NCI-H1694 (cell line): Measurements from ENCODE around the gene NAT8.
"Not testable (repeated sequence)": the region's sequence is repeated elsewhere in the genome, so short reads cannot be mapped to it uniquely, and the experiment has no call there.

ENCODE experiments used
- DNase-seq: peaks from one replicate; lab custom pipeline; 2025; lab: John Stamatoyannopoulos, UW

The NAT8 gene

GRCh38 chr2:73642338-73643018 lies at the start of gene NAT8:
NAT8 (minus strand) TSS chr2:73642422; CDS start chr2:73641628, 794 bp downstream.
- DNase-seq, result no peak

DNA sequence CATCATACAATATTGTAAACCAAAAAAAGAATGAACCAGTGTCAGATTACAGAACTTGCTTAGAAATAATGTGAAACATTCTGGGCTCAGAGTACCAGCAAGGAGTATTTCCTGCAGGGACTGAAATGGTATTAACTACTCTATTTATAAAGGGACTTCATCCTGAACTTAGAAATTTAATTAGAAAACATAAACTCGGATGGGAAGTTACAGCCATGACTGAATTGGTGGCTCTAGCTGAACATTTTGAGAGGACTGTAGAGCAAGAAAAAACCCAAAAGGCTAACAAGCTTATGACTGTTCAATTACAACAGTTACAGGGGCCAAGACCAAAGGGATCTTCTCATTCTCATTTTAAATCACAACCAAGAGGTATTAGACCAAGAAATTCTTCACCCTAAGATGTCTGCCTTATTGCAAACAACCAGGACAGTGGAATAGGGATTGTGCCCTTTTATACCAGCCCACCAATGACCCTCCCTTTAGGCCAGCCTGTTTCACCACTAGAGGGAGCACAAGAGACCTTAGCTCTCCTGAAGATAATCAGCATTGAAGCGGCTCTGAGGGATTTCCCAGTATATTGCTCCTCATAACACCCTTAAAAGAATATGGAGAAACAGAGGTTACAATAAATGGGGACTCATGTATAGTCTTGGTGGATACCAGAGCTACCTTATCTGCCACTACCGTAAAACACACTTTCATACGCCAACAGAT lies 48.3 kb upstream of the NAT8 start:
- DNase-seq, result peak; percentile 64

DNA sequence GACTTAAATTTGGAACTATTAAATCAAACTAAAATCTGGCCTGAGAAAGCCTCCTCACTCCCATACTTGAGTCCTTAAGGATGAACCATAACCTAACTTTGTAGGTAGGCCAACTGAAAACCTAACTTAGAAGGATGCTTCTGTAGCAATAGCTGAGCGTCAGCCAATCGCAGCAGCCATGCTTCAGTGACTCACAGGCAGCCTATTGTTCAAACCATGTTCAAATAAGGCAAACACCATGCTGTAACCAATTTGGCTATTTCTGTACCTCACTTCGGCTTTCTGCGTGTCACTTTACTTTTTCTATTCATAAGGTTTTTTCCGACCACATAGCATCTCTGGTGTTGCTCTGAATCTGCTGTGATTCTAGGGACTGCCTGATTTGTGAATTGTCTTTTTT lies 46.3 kb upstream of the NAT8 start:
- DNase-seq, result not testable (repeated sequence)

- DNase-seq, result no peak
These were observed 43.7 kb upstream of the NAT8 start for GRCh38 chr2:73685764-73686438.

GRCh38 chr2:73684905-73685304 lies 42.7 kb upstream of the NAT8 start:
- DNase-seq, result not testable (repeated sequence)

DNA sequence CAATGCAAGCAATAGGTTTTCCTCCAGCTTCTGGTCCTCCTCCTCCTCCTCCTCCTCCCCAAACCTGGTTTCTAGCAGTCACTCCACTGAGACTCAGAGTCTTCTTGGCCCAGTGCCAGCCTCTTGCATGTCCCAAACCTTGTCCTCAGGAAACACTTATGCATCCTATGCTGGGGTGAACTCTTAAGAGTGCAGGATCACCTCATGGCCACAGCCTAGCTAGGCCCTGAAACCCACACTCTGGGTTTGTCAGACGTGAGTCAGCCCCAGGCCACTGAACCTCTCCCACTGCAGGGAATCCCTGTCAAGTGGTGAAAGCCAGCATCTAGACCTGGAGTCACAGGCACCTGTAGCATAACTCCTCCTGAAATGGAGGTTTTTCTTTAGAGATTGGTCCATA lies 42.1 kb upstream of the NAT8 start:
- not testable (repeated sequence) for DNase-seq

DNA sequence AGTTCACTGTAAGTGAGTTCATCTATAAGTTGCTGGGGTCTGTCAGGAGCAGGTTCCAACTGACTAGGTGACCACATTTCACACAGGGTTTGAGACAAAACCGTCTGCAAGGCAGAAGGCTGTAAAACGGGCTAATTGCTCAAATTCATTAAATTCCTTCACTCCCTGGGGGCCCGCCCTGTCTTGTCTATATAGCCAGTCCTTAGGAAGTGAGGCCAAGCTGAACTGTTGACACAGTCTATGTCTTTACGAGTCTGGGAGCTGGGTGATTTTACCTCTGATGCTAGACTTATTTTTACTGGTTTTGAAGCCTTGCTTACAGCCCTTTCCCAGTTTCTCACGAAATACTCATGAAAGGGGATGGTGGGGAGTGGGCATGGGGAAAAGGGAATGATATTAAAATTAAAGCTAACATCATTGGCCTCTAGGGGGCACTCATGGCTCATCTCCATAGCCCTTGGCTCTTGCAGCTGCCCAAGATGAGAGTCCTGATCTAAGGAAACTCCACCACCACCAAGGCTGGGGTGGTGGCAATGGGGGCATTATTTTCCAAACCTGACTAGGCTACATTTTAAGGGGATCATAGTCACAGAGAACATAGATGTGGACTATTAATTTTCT lies 37.8 kb upstream of the NAT8 start:
- peak; percentile 65 for DNase-seq

DNA sequence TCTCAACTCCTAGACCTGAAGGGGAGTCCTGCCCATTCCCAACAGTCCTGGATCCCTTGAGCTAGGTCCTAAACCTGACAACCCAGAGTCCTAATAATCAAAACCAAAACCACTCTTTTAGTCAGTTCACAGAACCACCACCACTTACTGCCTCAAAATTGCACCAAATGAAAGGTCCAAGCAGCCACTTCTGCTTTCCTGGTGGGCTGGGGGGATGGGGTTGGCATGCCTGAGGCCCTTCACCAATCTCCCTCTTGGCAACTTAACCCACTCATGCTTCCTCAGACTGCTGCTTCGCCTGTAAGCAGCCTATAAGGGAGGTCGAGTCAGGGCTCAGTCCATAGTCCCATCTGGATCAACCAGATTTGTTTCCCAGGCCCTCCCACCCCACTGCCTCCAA lies 37.0 kb upstream of the NAT8 start:
- DNase-seq, result not testable (repeated sequence)

- not testable (repeated sequence) for DNase-seq
These were observed 35.8 kb upstream of the NAT8 start for GRCh38 chr2:73678008-73678407.

DNA sequence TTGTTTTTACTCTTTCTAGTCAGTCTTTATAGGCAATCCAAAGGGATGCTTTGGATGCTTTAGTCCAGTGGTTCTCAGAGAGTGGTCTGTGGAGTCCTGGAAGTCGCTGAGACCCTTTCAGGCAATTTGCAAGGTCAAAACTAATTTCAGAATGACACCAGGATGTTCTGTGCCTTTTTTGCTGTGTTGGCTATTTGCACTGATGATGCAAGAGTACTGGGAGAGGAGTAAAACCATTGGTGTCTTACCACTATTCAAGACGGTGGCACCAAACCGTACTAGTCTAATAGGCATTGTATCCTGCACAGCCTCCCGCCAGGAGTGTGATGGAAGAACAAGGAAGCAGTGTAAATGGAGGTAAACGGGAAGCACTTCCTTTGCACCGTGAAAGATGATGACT lies 34.0 kb upstream of the NAT8 start:
- DNase-seq, result not testable (repeated sequence)

- not testable (repeated sequence) for DNase-seq
These were observed 32.5 kb upstream of the NAT8 start for GRCh38 chr2:73674696-73675157.

DNA sequence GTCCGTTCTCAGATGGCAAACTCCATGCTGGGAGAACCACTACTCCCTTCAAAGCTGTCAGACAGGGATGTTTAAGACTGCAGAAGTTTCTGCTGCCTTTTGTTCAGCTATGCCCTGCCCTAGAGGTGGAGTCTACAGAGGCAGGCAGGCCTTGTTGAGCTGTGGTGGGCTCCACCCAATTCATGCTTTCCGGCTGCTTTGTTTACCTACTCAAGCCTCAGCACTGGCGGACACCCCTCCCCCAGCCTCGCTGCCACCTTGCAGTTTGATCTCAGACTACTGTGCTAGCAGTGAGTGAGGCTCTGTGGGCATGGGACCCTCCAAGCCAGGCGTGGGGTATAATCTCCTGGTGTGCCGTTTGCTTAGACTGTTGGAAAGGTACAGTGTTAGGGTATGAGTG lies 27.8 kb upstream of the NAT8 start:
- not testable (repeated sequence) for DNase-seq

- not testable (repeated sequence) for DNase-seq
These were observed 25.0 kb upstream of the NAT8 start for GRCh38 chr2:73667239-73667638.

GRCh38 chr2:73654175-73654574 lies 12.0 kb upstream of the NAT8 start:
- DNase-seq, result no peak

DNA sequence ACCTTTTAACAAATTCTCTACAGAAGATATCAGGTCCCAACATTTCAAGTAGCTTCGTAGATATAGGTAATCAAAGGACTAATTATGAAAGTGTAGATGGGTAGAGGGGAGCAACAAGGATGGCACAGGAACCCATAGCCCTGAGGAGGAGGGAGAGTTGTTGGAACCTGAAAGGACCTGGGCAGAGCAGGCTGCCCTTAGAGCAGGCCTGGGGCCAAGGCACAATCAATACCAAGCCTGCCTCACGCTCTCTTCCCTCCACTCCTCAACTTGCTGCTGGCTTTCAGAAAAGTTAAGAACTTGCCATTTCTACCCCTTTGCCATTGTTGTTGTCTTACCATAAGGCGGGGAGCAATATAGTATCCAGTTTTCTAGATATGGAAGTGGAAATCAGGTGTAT lies 10.1 kb upstream of the NAT8 start:
- no peak for DNase-seq

- DNase-seq, result no peak
These were observed 9.5 kb upstream of the NAT8 start for GRCh38 chr2:73651591-73652230.

DNA sequence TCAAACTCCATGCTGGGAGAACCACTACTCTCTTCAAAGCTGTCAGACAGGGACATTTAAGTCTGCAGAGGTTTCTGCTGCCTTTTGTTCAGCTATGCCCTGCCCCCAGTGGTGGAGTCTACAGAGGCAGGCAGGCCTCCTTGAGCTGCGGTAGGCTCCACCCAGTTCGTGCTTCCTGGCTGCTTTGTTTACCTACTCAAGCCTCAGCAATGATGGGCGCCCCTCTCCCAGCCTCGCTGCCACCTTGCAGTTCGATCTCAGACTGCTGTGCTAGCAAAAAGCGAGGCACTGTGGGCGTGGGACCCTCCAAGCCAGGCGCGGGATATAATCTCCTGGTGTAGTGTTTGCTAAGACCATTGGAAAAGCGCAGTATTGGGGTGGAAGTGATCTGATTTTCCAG lies 5.5 kb upstream of the NAT8 start:
- DNase-seq, result not testable (repeated sequence)

- DNase-seq, result no peak
These were observed 507 bp downstream of the NAT8 start for GRCh38 chr2:73641767-73642062.

DNA sequence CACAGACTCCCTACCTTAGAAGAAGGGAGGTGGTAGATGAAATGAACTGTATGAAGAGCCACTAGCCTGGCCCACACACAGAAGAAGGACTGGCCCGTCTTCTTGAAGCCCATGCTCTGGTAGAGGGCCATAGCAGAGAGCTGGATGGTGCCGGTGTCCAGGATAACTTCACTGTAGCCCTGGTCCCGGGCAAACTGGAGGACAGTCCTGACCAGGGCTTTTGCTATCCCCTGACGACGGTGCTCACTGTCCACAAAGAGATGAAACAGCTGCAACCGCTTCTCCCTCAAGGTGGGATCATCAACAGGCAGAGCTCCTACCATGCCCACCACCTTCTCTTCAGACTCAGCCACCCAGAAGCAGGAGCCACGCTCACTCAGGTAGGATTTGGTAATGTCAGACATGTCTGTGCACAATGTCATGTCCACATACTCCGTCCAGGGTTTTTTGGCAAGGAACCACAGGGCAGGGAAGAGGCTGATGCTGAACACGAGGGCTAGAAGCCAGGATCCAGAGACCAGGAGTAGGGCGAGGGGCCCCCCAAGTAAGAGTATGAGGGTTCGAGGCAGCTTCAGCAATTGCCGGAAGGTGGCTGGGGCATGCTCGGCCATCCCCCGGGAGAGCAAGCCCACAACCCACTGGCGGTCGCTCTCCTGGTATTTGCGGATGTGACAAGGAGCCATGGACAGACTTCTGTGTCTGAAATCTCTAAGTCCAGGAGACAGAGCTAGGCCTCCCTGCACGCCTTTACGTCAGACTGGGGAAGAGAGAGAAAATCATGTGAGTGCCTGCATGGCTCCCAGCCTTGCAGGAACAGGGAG lies 1.1 kb downstream of the NAT8 start:
- no peak for DNase-seq

GRCh38 chr2:73640511-73640911 lies 1.7 kb downstream of the NAT8 start:
- DNase-seq, result no peak

GRCh38 chr2:73638429-73638828 lies 3.8 kb downstream of the NAT8 start:
- DNase-seq, result no peak
